GM21576 (cell line): ENCODE results near the gene TMED6.
"Not testable (repeated sequence)": the region's sequence is repeated elsewhere in the genome, so short reads cannot be mapped to it uniquely, and the experiment has no call there.

Source experiments
- ATAC-seq: cut with Tn5 transposase; IDR thresholded peaks from one replicate; pipeline ENCODE4 v1.9.1; 2021; ENCODE audit warnings: mild to moderate bottlenecking, moderate library complexity; ENCODE audit not compliant: unreplicated experiment

TMED6 gene

DNA sequence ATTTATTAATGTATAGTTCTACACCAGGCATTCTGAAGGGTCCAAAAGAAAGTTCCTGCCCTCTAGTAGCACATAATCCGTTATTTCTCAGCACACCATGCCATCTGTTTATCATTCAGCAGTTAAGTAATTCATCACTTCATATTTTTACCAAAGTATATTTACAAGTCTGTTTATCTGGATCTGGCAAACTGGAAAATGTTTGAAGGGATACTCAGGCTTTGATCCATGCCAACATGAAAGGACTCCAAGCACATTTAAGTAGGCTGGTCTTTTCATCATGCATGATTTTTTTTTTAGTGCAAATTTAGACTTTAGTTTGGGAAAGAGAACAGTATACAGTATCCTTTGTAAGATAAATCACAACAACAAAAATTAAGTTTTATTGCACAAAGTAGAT, 44.5 kb downstream of the TMED6 start:
- ATAC-seq = no peak

- ATAC-seq = no peak
These were observed 45.6 kb downstream of the TMED6 start for GRCh38 chr16:69306031-69306430.

- ATAC-seq = no peak
These were observed 49.3 kb downstream of the TMED6 start for GRCh38 chr16:69302301-69302700.

- ATAC-seq = no peak
These were observed 49.7 kb downstream of the TMED6 start for GRCh38 chr16:69301861-69302260.

DNA sequence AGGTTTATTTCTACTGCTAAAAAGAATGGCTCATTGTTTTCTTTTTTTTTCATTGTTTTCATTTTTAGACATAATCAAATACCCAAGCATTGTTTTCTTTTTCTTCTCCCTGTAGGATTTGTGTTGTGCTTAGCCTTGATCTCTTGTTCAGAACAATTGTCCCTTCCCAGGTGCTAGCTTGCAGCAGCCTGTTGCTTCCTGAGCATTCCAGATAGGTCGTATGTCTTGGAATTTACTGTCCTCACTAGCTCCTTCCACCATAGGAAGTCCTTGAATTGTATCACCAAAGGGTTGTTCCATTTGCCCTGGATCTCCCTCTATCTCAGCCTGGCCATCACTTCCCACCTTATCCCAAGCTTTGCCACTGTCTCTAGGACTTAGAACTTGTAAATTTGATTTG, 50.4 kb downstream of the TMED6 start:
- ATAC-seq = no peak

DNA sequence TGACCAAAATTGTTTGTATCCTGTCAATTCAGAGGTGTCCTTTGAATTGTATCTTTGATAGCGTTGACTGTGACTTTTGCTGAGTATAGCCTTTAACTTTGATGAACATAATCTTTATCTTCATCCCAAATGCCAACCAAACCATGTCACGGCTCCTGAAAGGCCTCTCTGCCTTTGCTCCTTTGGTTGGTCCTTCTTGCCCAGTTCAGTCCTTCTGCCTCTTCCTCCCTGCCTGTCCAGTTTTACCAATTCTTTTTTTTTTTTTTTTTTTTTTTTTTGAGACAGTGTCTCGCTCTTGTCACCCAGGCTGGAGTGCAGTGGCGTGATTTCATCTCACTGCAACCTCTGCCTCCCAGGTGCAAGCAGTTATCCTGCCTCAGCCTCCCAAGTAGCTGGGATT, 53.3 kb downstream of the TMED6 start:
- ATAC-seq = no peak

DNA sequence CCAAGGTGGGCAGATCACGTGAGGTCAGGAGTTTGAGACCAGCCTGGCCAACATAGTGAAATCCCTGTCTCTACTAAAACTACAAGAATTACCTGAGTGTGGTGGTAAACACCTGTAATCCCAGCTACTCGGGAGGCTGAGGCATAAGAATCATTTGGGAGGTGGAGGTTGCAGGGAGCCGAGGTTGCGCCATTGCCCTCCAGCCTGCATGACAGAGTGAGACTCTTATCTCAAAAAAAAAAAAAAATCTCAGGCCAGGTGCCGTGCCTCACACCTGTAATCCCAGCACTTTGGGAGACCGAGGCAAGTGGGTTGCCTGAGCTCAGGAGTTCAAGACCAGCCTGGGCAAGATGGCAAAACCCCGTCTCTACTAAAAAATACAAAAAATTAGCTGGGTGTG, 54.8 kb downstream of the TMED6 start:
- ATAC-seq = not testable (repeated sequence)

DNA sequence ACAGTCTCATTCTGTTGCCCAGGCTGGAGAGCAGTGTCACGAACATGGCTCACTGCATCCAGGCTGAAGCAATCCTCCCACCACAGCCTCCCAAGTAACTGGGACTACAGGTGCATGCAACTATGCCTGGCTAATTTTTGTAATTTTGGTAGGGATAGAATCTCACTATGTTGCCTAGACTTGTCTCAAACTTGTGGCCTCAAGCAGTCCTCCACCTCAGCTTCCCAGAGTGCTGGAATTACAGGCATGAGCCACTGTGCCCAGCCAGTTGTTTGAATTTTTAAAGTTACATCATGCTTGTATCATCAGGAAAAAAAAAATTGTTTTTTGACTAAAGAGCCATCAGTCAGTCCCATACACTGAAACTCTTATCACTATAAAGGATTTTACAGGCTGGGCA, 57.5 kb downstream of the TMED6 start:
- ATAC-seq = no peak

DNA sequence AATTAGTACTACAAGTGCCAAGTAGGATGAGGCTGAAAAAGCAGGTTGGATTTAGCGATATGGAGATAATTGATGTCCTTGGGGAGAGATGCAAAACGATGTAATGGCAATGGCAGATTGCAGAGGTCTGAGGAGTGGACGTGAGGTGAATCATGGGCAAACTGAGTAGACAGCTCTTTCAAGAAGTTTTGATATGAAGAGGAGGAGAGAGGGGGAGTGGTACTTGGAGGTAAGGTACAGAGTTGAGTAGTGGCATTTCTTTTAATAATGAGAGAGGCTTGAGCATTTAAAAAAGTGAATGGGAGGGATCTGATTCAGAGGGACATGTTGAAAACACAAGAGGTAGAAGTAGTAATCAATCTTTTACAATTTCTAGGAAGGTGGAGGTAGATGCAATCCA, 58.2 kb downstream of the TMED6 start:
- ATAC-seq = no peak
